OCI-LY7 (cell line): ENCODE data around the gene FUNDC1. TPM values are rescaled to one million over a fixed set of nuclear protein-coding genes. Genes with fewer than 3 reads are reported as not detected.

Experiments used
- BruUV-seq: library from RNA; stranded (reverse); fragments of 400-500 nt; replicated peaks from 2 replicates; lab custom pipeline; 2021; lab: Mats Ljungman, UMichigan
- CTCF ChIA-PET: fragments of 300-600 bp; sonication (Branson Sonifier 250); formaldehyde crosslinking; loops from one replicate; lab custom pipeline; 2022; ENCODE audit warnings: antibody characterized with exemption; ENCODE audit not compliant: unreplicated experiment; lab: Charles Lee
- POLR2A ChIA-PET: fragments of 300-600 bp; sonication (Branson Sonifier 250); formaldehyde crosslinking; loops from one replicate; lab custom pipeline; 2022; ENCODE audit warnings: antibody characterized with exemption; lab: Charles Lee
- DNase-seq: peaks from one replicate; pipeline ENCODE4 v3.0.0-alpha.2; 2015; ENCODE audit warnings: low spot score
- H2AFZ ChIP-seq: fragments of 200-600 bp; sonication (generic), shearing (Covaris generic); 2 replicates; pipeline ENCODE4 v1.6.1; 2014; ENCODE audit warnings: mild to moderate bottlenecking, antibody characterized with exemption, low read length, moderate library complexity
- H3K27ac ChIP-seq: fragments of 200-600 bp; sonication (generic); 2 replicates; pipeline ENCODE4 v1.5.1; 2014; ENCODE audit warnings: mixed run types, low read depth, mild to moderate bottlenecking, moderate library complexity, low read length, inconsistent platforms; ENCODE audit not compliant: poor library complexity, severe bottlenecking
- H3K36me3 ChIP-seq: fragments of 200-600 bp; sonication (generic); 2 replicates; pipeline ENCODE4 v1.6.1; 2014; ENCODE audit warnings: mild to moderate bottlenecking, antibody characterized with exemption, low read length, moderate library complexity, mixed read lengths; ENCODE audit not compliant: insufficient read depth
- H3K4me1 ChIP-seq: fragments of 200-600 bp; sonication (generic); 2 replicates; pipeline ENCODE4 v1.5.1; 2014; ENCODE audit warnings: mild to moderate bottlenecking, low read length; ENCODE audit not compliant: insufficient read depth, poor library complexity, severe bottlenecking
- H3K4me2 ChIP-seq: fragments of 200-600 bp; sonication (generic); 2 replicates; pipeline ENCODE4 v1.6.1; 2014; ENCODE audit warnings: mild to moderate bottlenecking, low read length
- H3K4me3 ChIP-seq: fragments of 200-600 bp; sonication (generic); 2 replicates; pipeline ENCODE4 v1.5.1; 2014; ENCODE audit warnings: mild to moderate bottlenecking, low read depth, low read length; ENCODE audit not compliant: poor library complexity, severe bottlenecking
- H3K79me2 ChIP-seq: fragments of 200-600 bp; sonication (generic); 2 replicates; pipeline ENCODE4 v1.6.1; 2016; ENCODE audit warnings: low read depth, mild to moderate bottlenecking, low read length, moderate library complexity, mixed read lengths; ENCODE audit not compliant: insufficient read depth
- H3K9me2 ChIP-seq: fragments of 200-600 bp; sonication (generic); 2 replicates; pipeline ENCODE4 v1.6.1; 2016; ENCODE audit warnings: mild to moderate bottlenecking, low read length, mixed read lengths; ENCODE audit not compliant: insufficient read depth
- H3K9me3 ChIP-seq: fragments of 200-600 bp; sonication (generic); 2 replicates; pipeline ENCODE4 v1.6.1; 2014; ENCODE audit warnings: mild to moderate bottlenecking, mixed run types, low read length, mixed read lengths
- H4K20me1 ChIP-seq: fragments of 200-600 bp; sonication (generic); 2 replicates; pipeline ENCODE4 v1.6.1; 2014; ENCODE audit warnings: mild to moderate bottlenecking, antibody characterized with exemption, low read length, moderate library complexity, mixed read lengths; ENCODE audit not compliant: insufficient read depth
- EZH2phosphoT487 ChIP-seq: fragments of 200-600 bp; sonication (generic); IDR thresholded peaks from 2 replicates; pipeline ENCODE4 v1.6.1; 2018; ENCODE audit warnings: low read depth, borderline replicate concordance, mild to moderate bottlenecking, mixed run types, antibody characterized with exemption, low read length, moderate library complexity, mixed read lengths
- intact Hi-C: fragments of 100-400 bp; cut with micrococcal nuclease; formaldehyde crosslinking; loops from one replicate; pipeline ENCODE4 v1.10.0; 2022; ENCODE audit not compliant: unreplicated experiment
- total RNA-seq, 2 experiments: library from RNA; depleted of rRNA in 1 of 2; stranded (reverse); fragments of >200 nt in 1 of 2; shearing (Covaris generic) in 1 of 2; gene quantifications; 2 replicates each; pipeline ENCODE4 v1.2.3, GENCODE V29; 2014 to 2022
- TF ChIP-seq, protein P1 (sequence below): fragments of 200-600 bp; sonication (generic); conservative IDR thresholded peaks from 2 replicates; pipeline ENCODE4 v1.5.1; 2014; ENCODE audit warnings: mild to moderate bottlenecking, antibody characterized with exemption, low read length, moderate library complexity, mixed read lengths

The FUNDC1 gene
- total RNA-seq, 2 experiments from 2014 or later: 10.2 to 13.5 TPM

GRCh38 chrX:44482575-44482974 is 60.1 kb downstream of the FUNDC1 start:
- TF ChIP-seq EZH2phosphoT487: no peak
- TF ChIP-seq, protein P1, sequence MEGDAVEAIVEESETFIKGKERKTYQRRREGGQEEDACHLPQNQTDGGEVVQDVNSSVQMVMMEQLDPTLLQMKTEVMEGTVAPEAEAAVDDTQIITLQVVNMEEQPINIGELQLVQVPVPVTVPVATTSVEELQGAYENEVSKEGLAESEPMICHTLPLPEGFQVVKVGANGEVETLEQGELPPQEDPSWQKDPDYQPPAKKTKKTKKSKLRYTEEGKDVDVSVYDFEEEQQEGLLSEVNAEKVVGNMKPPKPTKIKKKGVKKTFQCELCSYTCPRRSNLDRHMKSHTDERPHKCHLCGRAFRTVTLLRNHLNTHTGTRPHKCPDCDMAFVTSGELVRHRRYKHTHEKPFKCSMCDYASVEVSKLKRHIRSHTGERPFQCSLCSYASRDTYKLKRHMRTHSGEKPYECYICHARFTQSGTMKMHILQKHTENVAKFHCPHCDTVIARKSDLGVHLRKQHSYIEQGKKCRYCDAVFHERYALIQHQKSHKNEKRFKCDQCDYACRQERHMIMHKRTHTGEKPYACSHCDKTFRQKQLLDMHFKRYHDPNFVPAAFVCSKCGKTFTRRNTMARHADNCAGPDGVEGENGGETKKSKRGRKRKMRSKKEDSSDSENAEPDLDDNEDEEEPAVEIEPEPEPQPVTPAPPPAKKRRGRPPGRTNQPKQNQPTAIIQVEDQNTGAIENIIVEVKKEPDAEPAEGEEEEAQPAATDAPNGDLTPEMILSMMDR: no peak
- POLR2A ChIA-PET: no interaction called here

DNA sequence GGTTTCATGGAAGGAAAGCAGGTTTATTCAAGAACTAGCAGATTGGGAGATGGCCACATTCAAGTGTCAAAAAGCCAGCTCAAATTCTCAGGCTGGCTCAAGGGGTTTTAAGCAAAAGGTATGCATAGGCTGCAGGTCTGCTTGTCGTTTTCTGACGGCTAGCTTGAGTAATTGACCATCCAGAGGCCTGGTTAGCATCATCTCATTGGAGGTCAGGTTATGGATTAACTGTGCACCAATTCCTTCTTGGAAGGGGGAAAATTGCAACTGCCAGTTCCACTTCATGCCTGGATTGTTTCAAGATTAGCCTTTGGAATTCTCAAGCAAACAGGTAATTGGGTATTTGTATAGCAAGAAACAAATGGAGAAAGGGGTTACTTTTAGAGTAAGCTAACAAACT is 62.1 kb downstream of the FUNDC1 start:
- H3K9me3 ChIP-seq: no peaks in the 10 kb centered on the region
- no peaks in the 10 kb centered on the region for H3K36me3 ChIP-seq
- no peak overlapping the region for H3K27ac ChIP-seq
- CTCF ChIA-PET: no interaction called here
- no peak for TF ChIP-seq EZH2phosphoT487
- TF ChIP-seq, protein P1: no peak
- no peak overlapping the region for H3K4me3 ChIP-seq
- no peak for DNase-seq
- no peaks in the 10 kb centered on the region for H4K20me1 ChIP-seq
- intact Hi-C loops: no loop called here
- H3K4me1 ChIP-seq: no peaks in the 10 kb centered on the region
- H3K4me2 ChIP-seq: no peak overlapping the region
- H3K79me2 ChIP-seq: no peaks in the 10 kb centered on the region
- no peak overlapping the region for H2AFZ ChIP-seq
- POLR2A ChIA-PET: no interaction called here
- no peaks in the 10 kb centered on the region for H3K9me2 ChIP-seq
- no TSS peak for BruUV-seq

More at GRCh38 chrX:44482575-44482974, 60.1 kb downstream of the FUNDC1 start:
- Histone ChIP-seq H3K4me3 (no peak overlapping the region), H3K9me3 (no peaks in the 10 kb centered on the region), H4K20me1 (no peaks in the 10 kb centered on the region), H3K4me2 (no peak overlapping the region), H3K36me3 (no peaks in the 10 kb centered on the region), H3K27ac (no peak overlapping the region), H3K4me1 (no peaks in the 10 kb centered on the region), H3K9me2 (no peaks in the 10 kb centered on the region), H2AFZ (no peak overlapping the region), H3K79me2 (no peaks in the 10 kb centered on the region)
- intact Hi-C loops: no loop called here
- no TSS peak for BruUV-seq
- no peak for DNase-seq
- CTCF ChIA-PET: no interaction called here

DNA sequence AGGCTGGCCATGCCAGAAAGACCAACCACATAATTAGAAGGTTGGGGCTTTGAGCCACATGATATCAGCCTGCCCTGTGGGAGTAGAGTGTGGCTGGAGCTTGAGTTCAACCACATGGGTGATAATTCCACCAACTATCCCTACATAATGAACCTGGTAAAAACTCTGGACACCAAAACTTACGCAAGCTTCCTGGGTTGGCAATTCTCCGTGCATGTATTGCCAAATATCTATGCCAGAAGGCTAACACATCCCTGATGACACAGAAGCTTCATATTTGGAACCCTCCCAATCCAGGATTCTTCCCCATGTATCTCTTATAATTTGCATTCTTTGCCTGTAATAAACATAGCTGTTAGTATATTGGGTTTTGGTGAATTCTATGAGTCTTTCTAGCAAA is 68.2 kb downstream of the FUNDC1 start:
- no peak overlapping the region for H3K27ac ChIP-seq
- TF ChIP-seq EZH2phosphoT487: no peak
- TF ChIP-seq, protein P1: no peak
- no TSS peak for BruUV-seq

More for the DNA sequence above, 68.2 kb downstream of the FUNDC1 start:
- Histone ChIP-seq H3K79me2 (no peaks in the 10 kb centered on the region), H3K4me2 (no peak overlapping the region), H3K9me3 (no peaks in the 10 kb centered on the region), H2AFZ (no peak overlapping the region), H3K36me3 (no peaks in the 10 kb centered on the region), H3K4me1 (no peaks in the 10 kb centered on the region), H4K20me1 (no peaks in the 10 kb centered on the region), H3K9me2 (no peaks in the 10 kb centered on the region), H3K4me3 (no peak overlapping the region)
- intact Hi-C loops: no loop called here
- ChIA-PET POLR2A (no interaction called here), CTCF (no interaction called here)
- DNase-seq: no peak

Other genes starting within 250 kb of the FUNDC1 start
- gene EFHC2, start 199.2 kb downstream of the FUNDC1 start, total RNA-seq (2014; rRNA removed; shearing (Covaris generic)): not detected in 2 replicates
- gene EFHC2, start 199.2 kb downstream of the FUNDC1 start, total RNA-seq (2022): not detected in 2 replicates